Measurements from ENCODE around the gene FAM13A. TPM values are rescaled to one million over a fixed set of nuclear protein-coding genes. Genes with fewer than 3 reads are reported as not detected.

The FAM13A gene
- total RNA-seq, 1 donor from 2014 or later, result 0.26 TPM

- no peak for DNase-seq (ENCODE audit: low read depth in 2 of 2)
Observed at GRCh38 chr4:88752076-88752463, 304.9 kb downstream of the FAM13A start.

GRCh38 chr4:88751258-88752075 is 305.5 kb downstream of the FAM13A start:
- DNase-seq (ENCODE audit: low read depth in 2 of 2), result no peak

GRCh38 chr4:88750369-88750768 is 306.6 kb downstream of the FAM13A start:
- no peak for DNase-seq (ENCODE audit: low read depth in 2 of 2)

GRCh38 chr4:88747351-88747750 is 309.6 kb downstream of the FAM13A start:
- no peak for DNase-seq (ENCODE audit: low read depth in 2 of 2)

GRCh38 chr4:88746206-88746605 is 310.8 kb downstream of the FAM13A start:
- no peak for DNase-seq (ENCODE audit: low read depth in 2 of 2)

GRCh38 chr4:88745581-88746163 is 311.3 kb downstream of the FAM13A start:
- no peak for DNase-seq (ENCODE audit: low read depth in 2 of 2)

- DNase-seq (ENCODE audit: low read depth in 2 of 2), result no peak
Observed at GRCh38 chr4:88745175-88745574, 311.8 kb downstream of the FAM13A start.

- no peak for DNase-seq (ENCODE audit: low read depth in 2 of 2)
Observed at GRCh38 chr4:88744609-88745008, 312.4 kb downstream of the FAM13A start.

GRCh38 chr4:88743696-88744095 is 313.3 kb downstream of the FAM13A start:
- no peak for DNase-seq (ENCODE audit: low read depth in 2 of 2)

- no peak for DNase-seq (ENCODE audit: low read depth in 2 of 2)
Observed at GRCh38 chr4:88742561-88742960, 314.4 kb downstream of the FAM13A start.

GRCh38 chr4:88738180-88738579 is 318.8 kb downstream of the FAM13A start:
- no peak for DNase-seq (ENCODE audit: low read depth in 2 of 2)

GRCh38 chr4:88737307-88737941 is 319.6 kb downstream of the FAM13A start:
- peak in 1 of 2 donors; percentile 29 for DNase-seq (ENCODE audit: low read depth in 2 of 2)

- DNase-seq (ENCODE audit: low read depth in 2 of 2), result no peak
Observed at GRCh38 chr4:88736264-88736663, 320.7 kb downstream of the FAM13A start.

- DNase-seq (ENCODE audit: low read depth in 2 of 2), result no peak
Observed at GRCh38 chr4:88735564-88735963, 321.4 kb downstream of the FAM13A start.

- no peak for DNase-seq (ENCODE audit: low read depth in 2 of 2)
Observed at GRCh38 chr4:88734403-88734949, 322.5 kb downstream of the FAM13A start.

GRCh38 chr4:88732714-88733368 is 324.1 kb downstream of the FAM13A start:
- DNase-seq (ENCODE audit: low read depth in 2 of 2), result no peak

GRCh38 chr4:88731381-88731780 is 325.6 kb downstream of the FAM13A start:
- DNase-seq (ENCODE audit: low read depth in 2 of 2), result no peak

GRCh38 chr4:88730811-88731210 is 326.2 kb downstream of the FAM13A start:
- DNase-seq (ENCODE audit: low read depth in 2 of 2), result no peak

GRCh38 chr4:88729146-88729760 is 327.7 kb downstream of the FAM13A start:
- peak; percentile 36 to 71 for DNase-seq (ENCODE audit: low read depth in 2 of 2)

- no peak for DNase-seq (ENCODE audit: low read depth in 2 of 2)
Observed at GRCh38 chr4:88728146-88728545, 328.8 kb downstream of the FAM13A start.

- no peak for DNase-seq (ENCODE audit: low read depth in 2 of 2)
Observed at GRCh38 chr4:88725986-88726385, 331.0 kb downstream of the FAM13A start.

Measured in dermis microvascular lymphatic vessel endothelial cell (primary cell).